A549 (cell line): ENCODE data around the gene SLC6A7. TPM values are rescaled to one million over a fixed set of nuclear protein-coding genes. Genes with fewer than 3 reads are reported as not detected.

Experiments
- ATAC-seq, 2 experiments: fragments of 200-7000 bp in 1 of 2; fragments of >200 bp in 1 of 2; cut with Nextera tagmentation in 1 of 2; cut with Tn5 transposase in 1 of 2; 3 replicates each; pipeline versions ENCODE4 v1.8.0 to v1.9.1; 2018 to 2020; ENCODE audit warnings: mild to moderate bottlenecking in 1 of 2, moderate library complexity in 1 of 2
- CTCF ChIA-PET: fragments of 300-600 bp; sonication (Branson Sonifier 250); formaldehyde crosslinking; extraction: SDS; loops from one replicate; lab custom pipeline; 2021; ENCODE audit warnings: antibody characterized with exemption, inconsistent platforms; lab: Yijun Ruan, JAX
- POLR2A ChIA-PET: fragments of 350-600 bp; formaldehyde crosslinking; extraction: SDS; loops from one replicate; lab custom pipeline; 2021; ENCODE audit warnings: antibody characterized with exemption, inconsistent platforms; lab: Yijun Ruan, JAX
- DNase-seq, 2 experiments: peaks; one replicate each; pipeline versions ENCODE4 v3.0.0 to v3.0.0-alpha.2; 2011 to 2016; ENCODE audit warnings: low read depth in 1 of 2, low spot score in 1 of 2
- FAIRE-seq: peaks from 2 replicates; lab custom pipeline; 2011; peaks lifted over from hg19 to GRCh38; lab: Jason Lieb, UNC
- H3K27ac ChIP-seq, 2 experiments: fragments of >200 bp; sonication (Bioruptor Twin); formaldehyde crosslinking; 3 replicates each; pipeline ENCODE4 v1.5.1; 2016 to 2017
- H3K4me1 ChIP-seq: fragments of >200 bp; sonication (Bioruptor Twin); formaldehyde crosslinking; 3 replicates; pipeline ENCODE4 v1.6.1; 2016
- H3K4me2 ChIP-seq: fragments of >200 bp; sonication (Bioruptor Twin); formaldehyde crosslinking; 3 replicates; pipeline ENCODE4 v1.6.1; 2016
- H3K4me3 ChIP-seq: fragments of >200 bp; sonication (Bioruptor Twin); formaldehyde crosslinking; 3 replicates; pipeline ENCODE4 v1.5.1; 2016
- H3K9me3 ChIP-seq: fragments of >200 bp; sonication (Bioruptor Twin); formaldehyde crosslinking; 3 replicates; pipeline ENCODE4 v1.6.1; 2016
- BHLHE40 ChIP-seq: IDR thresholded peaks from 2 replicates; pipeline ENCODE4 v1.6.1; 2012; ENCODE audit warnings: low read depth, low read length, inconsistent platforms
- CBX2 ChIP-seq: fragments of 200-600 bp; sonication (generic); IDR thresholded peaks from 2 replicates; pipeline ENCODE4 v1.6.1; 2016; ENCODE audit warnings: low read depth, mild to moderate bottlenecking, borderline replicate concordance
- EHF ChIP-seq: fragments of 250-450 bp; sonication (Bioruptor Pico); IDR thresholded peaks from 2 replicates; pipeline ENCODE4 v1.5.0; 2020; ENCODE audit warnings: mild to moderate bottlenecking
- GATA3 ChIP-seq: IDR thresholded peaks from 2 replicates; pipeline ENCODE4 v1.6.1; 2012; ENCODE audit warnings: borderline replicate concordance
- HDAC2 ChIP-seq: fragments of 200-600 bp; sonication (generic); IDR thresholded peaks from 2 replicates; pipeline ENCODE4 v1.6.1; 2016
- HOXB13 ChIP-seq: fragments of 250-450 bp; sonication (Bioruptor Pico); IDR thresholded peaks from 2 replicates; pipeline ENCODE4 v1.5.0; 2020; ENCODE audit warnings: low read depth, mild to moderate bottlenecking, moderate library complexity
- HOXB5 ChIP-seq: fragments of 250-450 bp; sonication (Bioruptor Pico); IDR thresholded peaks from 2 replicates; pipeline ENCODE4 v1.5.0; 2020; ENCODE audit warnings: mild to moderate bottlenecking, moderate library complexity
- JUNB ChIP-seq: fragments of >200 bp; sonication (Bioruptor Twin); formaldehyde crosslinking; IDR thresholded peaks from 2 replicates; pipeline ENCODE4 v1.6.1; 2016
- KDM1A ChIP-seq: fragments of 200-600 bp; sonication (generic); IDR thresholded peaks from 2 replicates; pipeline ENCODE4 v1.6.1; 2016; ENCODE audit warnings: low read depth, mild to moderate bottlenecking
- MAFK ChIP-seq: fragments of 450-650 bp; IDR thresholded peaks from 2 replicates; pipeline ENCODE4 v1.6.1; 2014; ENCODE audit not compliant: partially characterized antibody
- MAZ ChIP-seq: fragments of 150-350 bp; IDR thresholded peaks from 2 replicates; pipeline ENCODE4 v1.6.1; 2014; ENCODE audit warnings: antibody characterized with exemption, low read depth, low read length, borderline replicate concordance
- NFE2L2 ChIP-seq: fragments of 150-350 bp; conservative IDR thresholded peaks from 2 replicates; pipeline ENCODE4 v1.6.1; 2014; ENCODE audit warnings: low read length
- NR3C1 ChIP-seq: fragments of >200 bp; sonication (Bioruptor Twin); formaldehyde crosslinking; IDR thresholded peaks from 3 replicates; pipeline ENCODE4 v1.6.1; 2017
- POLR2A ChIP-seq: IDR thresholded peaks from 2 replicates; pipeline ENCODE4 v1.6.1; 2012; ENCODE audit warnings: mild to moderate bottlenecking, low read length
- RARB ChIP-seq: fragments of 250-450 bp; sonication (Bioruptor Pico); IDR thresholded peaks from 2 replicates; pipeline ENCODE4 v1.8.0; 2021; ENCODE audit warnings: mild to moderate bottlenecking, moderate library complexity
- RFX5 ChIP-seq: fragments of 450-650 bp; IDR thresholded peaks from 2 replicates; pipeline ENCODE4 v1.7.1; 2014; ENCODE audit warnings: antibody characterized with exemption, mild to moderate bottlenecking, moderate library complexity
- SMC3 ChIP-seq: fragments of >200 bp; sonication (Bioruptor Twin); formaldehyde crosslinking; IDR thresholded peaks from 3 replicates; pipeline ENCODE4 v1.6.1; 2018; ENCODE audit warnings: inconsistent platforms
- TFCP2L1 ChIP-seq: fragments of 250-450 bp; sonication (Bioruptor Pico); IDR thresholded peaks from 2 replicates; pipeline ENCODE4 v1.5.0; 2021; ENCODE audit warnings: mild to moderate bottlenecking
- ZFP36 ChIP-seq: fragments of 450-650 bp; IDR thresholded peaks from 2 replicates; pipeline ENCODE4 v1.6.1; 2014; ENCODE audit warnings: borderline replicate concordance; ENCODE audit not compliant: partially characterized antibody
- ZNF302 ChIP-seq: fragments of 250-450 bp; sonication (Bioruptor Pico); IDR thresholded peaks from 2 replicates; pipeline ENCODE4 v1.9.0; 2021; ENCODE audit warnings: inconsistent platforms, mild to moderate bottlenecking, moderate library complexity
- WGBS: methylation state at CpG from one replicate; pipeline ENCODE4 v1.1.6; 2017; ENCODE audit errors: missing lambda C conversion rate; 5-methylcytosine and 5-hydroxymethylcytosine counted together
- polyA plus RNA-seq, 4 experiments: library from polyadenylated mRNA; depleted of rRNA in 3 of 4; stranded (reverse); fragments of >200 nt; fragmentation: RNase III in 1 of 4; extraction: RNeasy Plus Mini Kit Qiagen cat#74134 plus additional on column Dnase treatment in 1 of 4; gene quantifications; 2 replicates in 3 of 4; 3 replicates in 1 of 4; pipeline ENCODE4 v1.2.3, GENCODE V29; 2011 to 2017
- TF ChIP-seq, protein P1 (sequence below): fragments of 450-650 bp; IDR thresholded peaks from 2 replicates; pipeline ENCODE4 v1.6.1; 2014; ENCODE audit warnings: antibody characterized with exemption
- TF ChIP-seq, protein P2 (sequence below): fragments of >200 bp; sonication (Bioruptor Twin); formaldehyde crosslinking; IDR thresholded peaks from 3 replicates; pipeline ENCODE4 v1.6.1; 2016
- TF ChIP-seq, protein P3 (sequence below): fragments of 150-350 bp; IDR thresholded peaks from 2 replicates; pipeline ENCODE4 v1.6.1; 2014; ENCODE audit warnings: low read depth, mild to moderate bottlenecking, low read length
- TF ChIP-seq, protein P4 (sequence below): fragments of 200-600 bp; sonication (generic); IDR thresholded peaks from 2 replicates; pipeline ENCODE4 v1.6.1; 2016; ENCODE audit warnings: antibody characterized with exemption, mild to moderate bottlenecking, moderate library complexity
- TF ChIP-seq, protein P5 (sequence below): fragments of 250-450 bp; sonication (Bioruptor Pico); IDR thresholded peaks from 2 replicates; pipeline ENCODE4 v1.5.0; 2020; ENCODE audit warnings: low read depth, mild to moderate bottlenecking, moderate library complexity
- TF ChIP-seq, protein P6 (sequence below): fragments of >200 bp; sonication (Bioruptor Twin); formaldehyde crosslinking; IDR thresholded peaks from 3 replicates; pipeline ENCODE4 v1.5.1; 2016

The SLC6A7 gene
- polyA plus RNA-seq, 2 of the 4 experiments (the other 2 are of a cell fraction), result not detected

- FAIRE-seq, result no peak
- H3K4me3 ChIP-seq, result no peak overlapping the region
- TF ChIP-seq EHF (CRISPR knock-in tag) (no peak), NFE2L2 (no peak), MAZ (no peak), RFX5 (no peak), CBX2 (no peak), HOXB5 (CRISPR knock-in tag) (no peak), POLR2A (no peak), NR3C1 (no peak)
- TF ChIP-seq, protein P1, sequence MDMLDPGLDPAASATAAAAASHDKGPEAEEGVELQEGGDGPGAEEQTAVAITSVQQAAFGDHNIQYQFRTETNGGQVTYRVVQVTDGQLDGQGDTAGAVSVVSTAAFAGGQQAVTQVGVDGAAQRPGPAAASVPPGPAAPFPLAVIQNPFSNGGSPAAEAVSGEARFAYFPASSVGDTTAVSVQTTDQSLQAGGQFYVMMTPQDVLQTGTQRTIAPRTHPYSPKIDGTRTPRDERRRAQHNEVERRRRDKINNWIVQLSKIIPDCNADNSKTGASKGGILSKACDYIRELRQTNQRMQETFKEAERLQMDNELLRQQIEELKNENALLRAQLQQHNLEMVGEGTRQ, result no peak
- TF ChIP-seq, protein P2, sequence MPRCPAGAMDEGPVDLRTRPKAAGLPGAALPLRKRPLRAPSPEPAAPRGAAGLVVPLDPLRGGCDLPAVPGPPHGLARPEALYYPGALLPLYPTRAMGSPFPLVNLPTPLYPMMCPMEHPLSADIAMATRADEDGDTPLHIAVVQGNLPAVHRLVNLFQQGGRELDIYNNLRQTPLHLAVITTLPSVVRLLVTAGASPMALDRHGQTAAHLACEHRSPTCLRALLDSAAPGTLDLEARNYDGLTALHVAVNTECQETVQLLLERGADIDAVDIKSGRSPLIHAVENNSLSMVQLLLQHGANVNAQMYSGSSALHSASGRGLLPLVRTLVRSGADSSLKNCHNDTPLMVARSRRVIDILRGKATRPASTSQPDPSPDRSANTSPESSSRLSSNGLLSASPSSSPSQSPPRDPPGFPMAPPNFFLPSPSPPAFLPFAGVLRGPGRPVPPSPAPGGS, result no peak
- no peaks in the 10 kb centered on the region for H3K9me3 ChIP-seq
- no peak for DNase-seq
- no peak for ATAC-seq
- H3K4me1 ChIP-seq, result no peaks in the 10 kb centered on the region
- ChIA-PET POLR2A (no interaction called here), CTCF (interaction anchor here (0.6 to 5.8 kb wide), 12 partner anchors 10 to 303 kb away, joined by 3 to 27 read pairs (median 4); partner anchors contain the start of gene SLC6A7)
- no peak overlapping the region for H3K4me2 ChIP-seq
- 59% methylated on average over 7 of the region's 8 CpGs for WGBS
- H3K27ac ChIP-seq, result no peak overlapping the region
Observed at GRCh38 chr5:150176745-150177477, 13.0 kb upstream of the SLC6A7 start.

GRCh38 chr5:150177721-150178120 is 12.1 kb upstream of the SLC6A7 start:
- Histone ChIP-seq H3K27ac (no peak overlapping the region), H3K4me1 (no peaks in the 10 kb centered on the region), H3K4me3 (no peak overlapping the region), H3K4me2 (no peak overlapping the region), H3K9me3 (no peaks in the 10 kb centered on the region)
- WGBS, result 62% methylated on average over 4 of the region's 4 CpGs
- no peak for TF ChIP-seq HOXB13 (CRISPR knock-in tag)
- TF ChIP-seq TFCP2L1, result no peak
- TF ChIP-seq, protein P3, sequence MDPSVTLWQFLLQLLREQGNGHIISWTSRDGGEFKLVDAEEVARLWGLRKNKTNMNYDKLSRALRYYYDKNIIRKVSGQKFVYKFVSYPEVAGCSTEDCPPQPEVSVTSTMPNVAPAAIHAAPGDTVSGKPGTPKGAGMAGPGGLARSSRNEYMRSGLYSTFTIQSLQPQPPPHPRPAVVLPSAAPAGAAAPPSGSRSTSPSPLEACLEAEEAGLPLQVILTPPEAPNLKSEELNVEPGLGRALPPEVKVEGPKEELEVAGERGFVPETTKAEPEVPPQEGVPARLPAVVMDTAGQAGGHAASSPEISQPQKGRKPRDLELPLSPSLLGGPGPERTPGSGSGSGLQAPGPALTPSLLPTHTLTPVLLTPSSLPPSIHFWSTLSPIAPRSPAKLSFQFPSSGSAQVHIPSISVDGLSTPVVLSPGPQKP, result no peak
- TF ChIP-seq KDM1A, result no peak
- TF ChIP-seq BHLHE40, result no peak
- TF ChIP-seq, protein P1, result no peak
- TF ChIP-seq, protein P4, sequence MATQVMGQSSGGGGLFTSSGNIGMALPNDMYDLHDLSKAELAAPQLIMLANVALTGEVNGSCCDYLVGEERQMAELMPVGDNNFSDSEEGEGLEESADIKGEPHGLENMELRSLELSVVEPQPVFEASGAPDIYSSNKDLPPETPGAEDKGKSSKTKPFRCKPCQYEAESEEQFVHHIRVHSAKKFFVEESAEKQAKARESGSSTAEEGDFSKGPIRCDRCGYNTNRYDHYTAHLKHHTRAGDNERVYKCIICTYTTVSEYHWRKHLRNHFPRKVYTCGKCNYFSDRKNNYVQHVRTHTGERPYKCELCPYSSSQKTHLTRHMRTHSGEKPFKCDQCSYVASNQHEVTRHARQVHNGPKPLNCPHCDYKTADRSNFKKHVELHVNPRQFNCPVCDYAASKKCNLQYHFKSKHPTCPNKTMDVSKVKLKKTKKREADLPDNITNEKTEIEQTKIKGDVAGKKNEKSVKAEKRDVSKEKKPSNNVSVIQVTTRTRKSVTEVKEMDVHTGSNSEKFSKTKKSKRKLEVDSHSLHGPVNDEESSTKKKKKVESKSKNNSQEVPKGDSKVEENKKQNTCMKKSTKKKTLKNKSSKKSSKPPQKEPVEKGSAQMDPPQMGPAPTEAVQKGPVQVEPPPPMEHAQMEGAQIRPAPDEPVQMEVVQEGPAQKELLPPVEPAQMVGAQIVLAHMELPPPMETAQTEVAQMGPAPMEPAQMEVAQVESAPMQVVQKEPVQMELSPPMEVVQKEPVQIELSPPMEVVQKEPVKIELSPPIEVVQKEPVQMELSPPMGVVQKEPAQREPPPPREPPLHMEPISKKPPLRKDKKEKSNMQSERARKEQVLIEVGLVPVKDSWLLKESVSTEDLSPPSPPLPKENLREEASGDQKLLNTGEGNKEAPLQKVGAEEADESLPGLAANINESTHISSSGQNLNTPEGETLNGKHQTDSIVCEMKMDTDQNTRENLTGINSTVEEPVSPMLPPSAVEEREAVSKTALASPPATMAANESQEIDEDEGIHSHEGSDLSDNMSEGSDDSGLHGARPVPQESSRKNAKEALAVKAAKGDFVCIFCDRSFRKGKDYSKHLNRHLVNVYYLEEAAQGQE, result no peak
- TF ChIP-seq RFX5, result no peak
- no peak for TF ChIP-seq SMC3
- TF ChIP-seq RARB (CRISPR knock-in tag), result no peak
- no peak for TF ChIP-seq GATA3
- TF ChIP-seq NFE2L2, result no peak
- no peak for TF ChIP-seq HDAC2
- no peak for TF ChIP-seq JUNB
- TF ChIP-seq, protein P5, sequence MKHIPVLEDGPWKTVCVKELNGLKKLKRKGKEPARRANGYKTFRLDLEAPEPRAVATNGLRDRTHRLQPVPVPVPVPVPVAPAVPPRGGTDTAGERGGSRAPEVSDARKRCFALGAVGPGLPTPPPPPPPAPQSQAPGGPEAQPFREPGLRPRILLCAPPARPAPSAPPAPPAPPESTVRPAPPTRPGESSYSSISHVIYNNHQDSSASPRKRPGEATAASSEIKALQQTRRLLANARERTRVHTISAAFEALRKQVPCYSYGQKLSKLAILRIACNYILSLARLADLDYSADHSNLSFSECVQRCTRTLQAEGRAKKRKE, result no peak
- TF ChIP-seq MAFK, result no peak
- no peak for TF ChIP-seq ZFP36
- TF ChIP-seq, protein P6, sequence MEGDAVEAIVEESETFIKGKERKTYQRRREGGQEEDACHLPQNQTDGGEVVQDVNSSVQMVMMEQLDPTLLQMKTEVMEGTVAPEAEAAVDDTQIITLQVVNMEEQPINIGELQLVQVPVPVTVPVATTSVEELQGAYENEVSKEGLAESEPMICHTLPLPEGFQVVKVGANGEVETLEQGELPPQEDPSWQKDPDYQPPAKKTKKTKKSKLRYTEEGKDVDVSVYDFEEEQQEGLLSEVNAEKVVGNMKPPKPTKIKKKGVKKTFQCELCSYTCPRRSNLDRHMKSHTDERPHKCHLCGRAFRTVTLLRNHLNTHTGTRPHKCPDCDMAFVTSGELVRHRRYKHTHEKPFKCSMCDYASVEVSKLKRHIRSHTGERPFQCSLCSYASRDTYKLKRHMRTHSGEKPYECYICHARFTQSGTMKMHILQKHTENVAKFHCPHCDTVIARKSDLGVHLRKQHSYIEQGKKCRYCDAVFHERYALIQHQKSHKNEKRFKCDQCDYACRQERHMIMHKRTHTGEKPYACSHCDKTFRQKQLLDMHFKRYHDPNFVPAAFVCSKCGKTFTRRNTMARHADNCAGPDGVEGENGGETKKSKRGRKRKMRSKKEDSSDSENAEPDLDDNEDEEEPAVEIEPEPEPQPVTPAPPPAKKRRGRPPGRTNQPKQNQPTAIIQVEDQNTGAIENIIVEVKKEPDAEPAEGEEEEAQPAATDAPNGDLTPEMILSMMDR, result no peak
- no peak for TF ChIP-seq ZNF302 (CRISPR knock-in tag)
- DNase-seq (no peak), FAIRE-seq (no peak), ATAC-seq (no peak)
- CTCF ChIA-PET, result interaction anchor here (0.6 to 2.5 kb wide), 11 partner anchors 9 to 172 kb away, joined by 3 to 16 read pairs (median 4); no protein-coding TSS in a partner anchor
- POLR2A ChIA-PET, result no interaction called here
